Middle frontal gyrus (tissue), 1 donor: ENCODE results near the gene TRIM38.
A peak's percentile ranks its signal among the peaks of the same experiment; 100 is the strongest.
"Not testable (repeated sequence)": the region's sequence is repeated elsewhere in the genome, so short reads cannot be mapped to it uniquely, and the experiment has no call there.

Source experiments
- DNase-seq: peaks from one replicate; pipeline ENCODE4 v3.0.0-alpha.2; 2015; ENCODE audit warnings: low spot score; ENCODE audit errors: extremely low spot score

The TRIM38 gene

DNA sequence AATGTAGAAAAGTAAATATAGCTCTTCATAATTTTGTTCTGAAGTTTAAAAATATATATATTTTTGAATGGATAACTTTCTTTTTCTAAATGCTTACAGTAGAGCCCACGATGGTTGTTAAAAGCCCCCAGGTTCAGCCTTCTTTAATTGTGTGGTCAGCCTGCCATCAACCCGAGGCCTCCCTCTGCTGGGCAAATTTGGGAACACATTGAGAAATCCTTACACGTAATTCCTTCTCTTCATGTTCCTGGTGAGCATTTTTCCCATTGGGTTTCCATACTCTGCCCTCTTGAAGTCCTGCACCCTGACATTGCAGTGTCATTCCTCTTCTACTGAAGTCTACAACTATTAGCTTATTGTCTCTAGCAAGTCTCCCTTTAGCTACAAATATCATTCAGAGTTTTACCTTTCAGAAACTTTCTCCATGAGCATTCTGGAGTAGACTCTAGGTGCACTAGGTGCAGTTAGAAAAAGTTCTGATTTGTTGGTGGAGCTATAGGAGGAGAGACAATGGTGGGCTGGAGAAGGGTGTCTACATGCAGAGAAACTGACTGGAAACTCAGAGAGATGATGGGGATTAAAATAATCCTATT lies 40.6 kb downstream of the TRIM38 start:
- no peak for DNase-seq

DNA sequence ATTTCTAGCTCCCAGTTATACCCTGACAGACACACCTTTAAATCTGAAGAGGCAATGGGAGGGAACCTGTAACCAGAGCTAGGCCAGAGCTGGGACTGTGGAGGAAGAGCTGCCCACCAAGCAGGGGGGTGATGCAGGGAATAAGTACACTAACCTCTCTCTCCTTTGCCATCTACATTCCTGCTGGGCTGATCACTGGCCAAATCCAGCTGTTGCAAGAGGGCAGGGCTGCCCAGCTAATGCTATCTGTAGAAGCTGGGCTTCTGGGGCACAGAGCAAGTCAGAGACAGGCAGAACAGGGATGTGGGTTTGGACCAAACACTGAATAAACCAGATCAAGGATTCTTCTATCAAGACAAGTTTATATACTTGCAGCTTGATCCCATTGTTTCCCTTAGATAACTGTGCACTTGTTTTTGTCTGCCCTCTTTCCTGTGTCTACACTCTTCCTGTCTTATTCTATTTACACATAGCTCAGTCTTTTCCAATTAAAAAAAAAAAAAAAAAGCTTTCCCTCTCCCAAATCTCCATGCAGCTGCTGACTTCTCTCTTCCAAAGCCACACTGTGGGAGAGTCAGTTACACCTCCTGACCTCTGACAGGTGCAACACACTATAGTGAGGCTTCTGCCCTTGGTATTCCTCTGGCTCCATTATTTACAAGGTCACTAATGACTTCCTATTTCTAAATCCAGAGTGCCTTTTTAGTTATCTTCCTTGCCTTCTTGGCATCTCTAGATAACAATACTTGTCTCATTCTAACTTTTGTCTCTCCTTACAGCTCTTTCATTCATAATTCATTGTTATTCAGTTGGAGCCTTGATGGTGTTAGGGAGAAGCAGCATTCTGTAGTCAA lies 43.7 kb downstream of the TRIM38 start:
- no peak for DNase-seq

DNA sequence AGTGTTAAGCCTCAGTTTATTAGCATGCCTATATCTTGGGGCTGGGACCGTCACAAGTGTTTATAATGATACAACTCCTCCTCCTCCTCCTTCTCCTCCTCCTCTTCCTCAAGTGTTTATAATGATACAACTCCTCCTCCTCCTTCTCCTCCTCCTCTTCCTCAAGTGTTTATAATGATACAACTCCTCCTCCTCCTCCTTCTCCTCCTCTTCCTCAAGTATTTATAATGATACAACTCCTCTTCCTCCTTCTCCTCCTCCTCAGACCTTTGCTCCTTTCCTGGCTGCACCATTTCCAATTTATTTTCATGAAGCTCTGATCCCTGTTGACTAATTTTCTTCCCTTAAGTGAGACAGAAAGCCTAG lies 44.3 kb downstream of the TRIM38 start:
- not testable (repeated sequence) for DNase-seq

DNA sequence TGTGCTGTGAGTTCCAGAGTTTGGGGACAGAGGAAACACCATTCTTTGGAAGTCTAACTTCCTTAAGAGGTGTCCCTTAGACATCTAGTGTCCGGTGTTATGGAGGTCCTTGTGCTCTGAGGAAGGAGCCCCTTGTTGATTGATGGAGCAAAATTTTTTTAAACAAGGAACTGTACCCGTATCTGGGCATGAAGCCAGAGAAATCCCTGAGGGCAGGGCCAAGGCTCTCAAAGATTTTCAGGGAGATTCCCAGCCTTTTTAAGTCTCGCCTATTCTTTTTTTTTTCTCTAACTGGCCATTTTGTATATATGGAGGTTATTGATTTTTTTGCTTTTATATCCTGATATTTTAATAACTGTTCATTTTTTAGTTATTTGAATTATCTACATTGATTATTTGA lies 45.9 kb downstream of the TRIM38 start:
- DNase-seq: no peak

DNA sequence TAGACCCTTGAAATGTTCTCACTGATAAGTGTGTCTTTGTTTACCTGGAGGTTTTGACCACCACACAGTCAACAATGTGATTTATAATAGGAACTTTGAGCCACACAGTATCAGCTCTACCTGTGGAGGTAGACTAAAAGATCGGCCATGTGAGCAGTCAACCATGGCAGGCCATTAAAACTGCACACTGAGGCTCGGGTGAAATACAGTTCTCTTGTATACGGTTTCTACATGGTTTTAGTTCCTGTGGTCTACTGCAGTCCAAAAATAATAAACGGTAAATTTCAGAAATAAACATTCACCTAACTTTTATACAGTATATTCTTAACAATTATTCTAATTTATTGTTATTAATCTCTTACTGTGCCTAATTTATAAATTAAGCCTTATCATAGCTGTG lies 47.2 kb downstream of the TRIM38 start:
- no peak for DNase-seq

DNA sequence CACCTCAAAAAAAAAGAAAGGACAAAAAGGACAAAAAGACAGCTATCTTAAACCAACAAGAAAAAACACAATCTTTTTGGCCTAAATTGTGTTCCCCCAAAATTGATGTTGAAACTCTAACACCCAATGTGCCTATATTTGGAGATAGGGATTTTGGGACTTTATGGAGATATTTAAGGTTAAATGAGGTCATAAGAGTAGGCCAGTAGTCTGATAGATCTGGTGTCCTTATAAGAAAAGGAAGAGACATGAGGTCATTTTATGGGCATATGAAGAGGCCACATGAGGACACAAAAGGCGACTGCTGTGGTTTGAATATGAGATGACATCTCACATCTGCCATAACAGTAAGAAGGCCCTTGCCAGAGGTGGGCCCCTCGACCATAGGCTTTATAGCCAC lies 49.5 kb downstream of the TRIM38 start:
- DNase-seq: no peak

DNA sequence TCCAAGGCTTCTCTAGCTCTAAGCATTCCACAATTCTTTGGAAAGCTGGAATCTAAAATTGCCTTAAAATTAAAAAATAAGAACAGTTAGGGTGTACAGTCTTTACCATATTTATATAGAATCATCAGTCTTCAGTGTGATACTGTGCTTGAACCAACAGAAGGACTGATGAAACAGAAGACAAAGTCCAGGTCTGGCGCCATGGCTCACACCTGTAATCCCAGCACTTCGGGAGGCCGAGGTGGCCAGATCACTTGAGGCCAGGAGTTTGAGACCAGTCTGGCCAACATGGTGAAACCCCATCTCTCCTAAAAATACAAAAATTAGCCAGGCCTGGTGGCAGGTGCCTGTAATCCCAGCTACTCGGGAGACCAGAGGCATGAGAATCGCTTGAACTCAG lies 51.8 kb downstream of the TRIM38 start:
- DNase-seq: not testable (repeated sequence)

DNA sequence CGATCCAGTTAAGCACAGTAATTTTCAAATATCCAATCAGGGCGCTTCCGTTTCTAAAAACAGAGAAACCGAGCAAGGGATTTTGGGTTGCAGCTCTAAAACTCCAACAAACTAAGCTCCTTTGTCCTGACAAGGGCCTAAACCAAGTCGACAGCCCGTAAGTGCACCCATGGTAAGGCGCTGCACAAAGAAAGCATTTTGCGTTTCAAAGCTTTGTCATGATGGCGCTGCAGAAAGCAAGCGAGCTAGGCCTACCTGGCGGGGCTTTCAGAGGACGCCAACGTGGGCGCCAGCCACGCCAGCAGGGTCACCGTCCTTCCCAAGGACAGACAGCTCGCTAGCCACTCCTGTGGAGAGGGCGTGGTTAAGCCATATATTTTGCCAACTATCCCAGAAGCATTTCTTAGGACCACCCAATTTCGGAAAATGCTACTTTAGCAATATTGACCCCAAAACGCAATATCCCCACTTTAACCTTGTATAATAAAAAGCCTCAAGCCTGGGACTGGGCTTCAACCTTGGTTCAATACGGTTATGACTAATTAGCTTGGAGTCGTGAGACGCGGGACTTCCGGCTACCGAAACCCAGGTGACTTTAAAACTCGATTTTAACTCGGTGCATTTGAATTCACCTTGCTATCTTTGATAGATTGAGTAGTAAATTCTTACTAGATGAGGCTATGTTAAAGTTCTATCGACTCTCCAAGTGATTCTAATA lies 53.8 kb downstream of the TRIM38 start:
- no peak for DNase-seq

DNA sequence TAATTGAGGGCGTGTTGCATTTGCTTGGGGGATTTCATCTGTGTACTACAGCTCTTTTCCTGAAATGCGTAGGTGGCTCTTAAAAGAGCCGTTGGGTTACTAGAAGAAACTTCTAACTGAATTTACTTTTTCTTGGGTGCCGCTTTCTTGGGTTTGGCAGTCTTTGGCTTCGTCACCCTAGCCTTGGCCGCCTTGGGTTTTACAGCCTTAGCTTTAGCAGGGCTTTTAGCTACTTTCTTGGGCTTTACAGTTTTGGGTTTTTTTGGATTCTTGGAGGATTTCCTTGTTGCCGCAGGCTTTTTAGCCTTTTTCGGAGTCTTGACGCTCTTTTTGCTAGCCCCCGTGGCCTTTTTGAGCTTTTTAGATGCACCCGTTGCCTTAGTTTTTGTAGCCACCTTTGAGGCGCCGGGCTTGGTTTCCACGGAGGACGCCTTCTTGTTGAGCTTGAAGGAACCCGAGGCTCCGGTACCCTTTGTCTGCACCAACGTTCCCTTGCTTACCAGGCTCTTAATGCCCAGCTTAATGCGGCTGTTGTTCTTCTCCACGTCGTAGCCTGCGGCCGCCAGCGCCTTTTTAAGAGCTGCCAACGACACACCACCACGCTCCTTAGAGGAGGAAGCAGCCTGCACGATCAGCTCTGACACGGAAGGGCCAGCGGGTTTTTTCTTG lies 54.5 kb downstream of the TRIM38 start:
- DNase-seq: no peak

DNA sequence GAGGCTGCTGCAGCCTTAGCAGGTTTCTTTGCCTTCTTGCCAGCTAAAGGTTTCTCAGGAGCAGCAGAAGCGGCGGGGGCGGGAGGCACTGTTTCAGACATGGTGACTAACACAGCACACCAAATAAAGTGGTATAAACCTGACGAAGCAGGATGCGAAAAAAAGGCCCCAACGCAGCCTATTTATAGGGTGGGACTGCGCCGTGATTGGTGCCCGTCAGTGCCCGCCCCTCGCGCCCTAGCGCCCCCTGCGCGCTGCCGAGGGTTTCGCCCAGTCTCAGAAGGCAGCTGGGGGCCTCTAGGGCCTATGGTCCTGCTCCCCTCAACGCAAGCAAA lies 55.0 kb downstream of the TRIM38 start:
- DNase-seq: no peak

DNA sequence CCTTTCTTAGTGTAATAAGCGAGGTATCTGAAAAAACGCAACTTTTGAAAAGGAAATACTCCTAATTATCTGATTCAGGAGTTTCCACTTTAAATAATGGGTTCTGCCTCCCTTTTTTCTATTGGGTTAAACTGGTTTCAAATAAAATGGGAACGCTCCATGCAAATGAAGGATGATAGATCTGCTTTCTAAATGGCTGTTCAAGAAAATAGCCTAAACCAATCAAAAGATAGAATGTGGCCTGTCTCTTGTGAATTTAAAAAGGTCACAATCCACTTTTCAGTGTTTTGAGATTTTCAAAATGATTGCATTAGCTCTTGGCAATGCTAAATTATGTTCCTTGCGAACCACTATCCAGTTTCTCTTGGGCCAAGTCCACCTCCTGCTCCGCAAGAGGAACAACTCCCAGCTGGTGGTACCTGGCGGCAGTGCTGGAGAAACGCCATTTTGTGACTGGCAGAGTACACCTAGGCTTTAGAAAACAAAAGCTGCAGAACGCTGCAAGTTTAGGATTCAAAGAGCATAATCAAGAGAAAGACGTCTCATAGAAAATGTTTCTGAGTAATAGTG lies 56.7 kb downstream of the TRIM38 start:
- DNase-seq: no peak

DNA sequence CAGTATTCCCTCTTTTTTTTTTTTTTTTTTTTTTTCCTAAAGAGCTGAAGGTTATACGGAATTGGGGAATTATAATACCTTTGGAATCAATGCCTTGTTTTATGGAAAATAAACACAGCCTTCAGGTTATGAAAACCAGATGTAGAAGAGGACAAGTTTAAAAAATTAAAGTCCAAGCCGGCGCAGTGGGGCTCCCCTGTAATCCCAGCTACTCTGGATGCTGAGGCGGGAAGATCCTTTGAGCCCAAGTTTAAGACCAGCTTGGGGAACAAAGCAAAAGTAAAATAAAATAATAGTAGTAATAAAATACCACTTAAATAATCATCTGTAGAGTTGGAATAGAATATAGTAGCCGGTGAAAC lies 57.3 kb downstream of the TRIM38 start:
- no peak for DNase-seq

DNA sequence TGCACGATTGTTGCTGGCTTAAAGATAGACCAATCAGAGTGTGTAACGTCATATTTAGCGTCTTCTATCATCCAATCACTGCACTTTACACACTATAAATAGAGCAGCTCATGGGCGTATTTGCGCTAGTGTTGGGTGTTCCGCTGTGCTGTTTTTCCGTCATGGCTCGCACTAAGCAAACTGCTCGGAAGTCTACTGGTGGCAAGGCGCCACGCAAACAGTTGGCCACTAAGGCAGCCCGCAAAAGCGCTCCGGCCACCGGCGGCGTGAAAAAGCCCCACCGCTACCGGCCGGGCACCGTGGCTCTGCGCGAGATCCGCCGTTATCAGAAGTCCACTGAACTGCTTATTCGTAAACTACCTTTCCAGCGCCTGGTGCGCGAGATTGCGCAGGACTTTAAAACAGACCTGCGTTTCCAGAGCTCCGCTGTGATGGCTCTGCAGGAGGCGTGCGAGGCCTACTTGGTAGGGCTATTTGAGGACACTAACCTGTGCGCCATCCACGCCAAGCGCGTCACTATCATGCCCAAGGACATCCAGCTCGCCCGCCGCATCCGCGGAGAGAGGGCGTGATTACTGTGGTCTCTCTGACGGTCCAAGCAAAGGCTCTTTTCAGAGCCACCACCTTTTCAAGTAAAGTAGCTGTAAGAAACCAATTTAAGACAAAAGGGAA lies 57.9 kb downstream of the TRIM38 start:
- peak; percentile 65 for DNase-seq

DNA sequence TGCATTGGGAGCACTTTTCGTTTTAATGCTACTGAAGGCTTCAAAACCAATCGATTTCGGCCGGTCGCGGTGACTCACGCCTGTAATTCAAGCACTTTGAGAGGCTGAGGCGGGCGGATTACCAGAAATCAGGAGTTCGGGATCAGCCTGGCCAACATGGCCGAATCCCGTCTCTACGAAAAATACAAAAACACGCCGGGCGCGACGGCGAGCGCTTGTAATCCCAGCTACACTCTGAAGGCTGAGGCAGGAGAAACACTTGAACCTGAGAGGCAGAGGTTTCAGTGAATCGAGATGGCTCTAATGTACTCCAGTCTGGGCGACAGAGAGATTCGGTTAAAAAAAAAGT lies 58.4 kb downstream of the TRIM38 start:
- no peak for DNase-seq

DNA sequence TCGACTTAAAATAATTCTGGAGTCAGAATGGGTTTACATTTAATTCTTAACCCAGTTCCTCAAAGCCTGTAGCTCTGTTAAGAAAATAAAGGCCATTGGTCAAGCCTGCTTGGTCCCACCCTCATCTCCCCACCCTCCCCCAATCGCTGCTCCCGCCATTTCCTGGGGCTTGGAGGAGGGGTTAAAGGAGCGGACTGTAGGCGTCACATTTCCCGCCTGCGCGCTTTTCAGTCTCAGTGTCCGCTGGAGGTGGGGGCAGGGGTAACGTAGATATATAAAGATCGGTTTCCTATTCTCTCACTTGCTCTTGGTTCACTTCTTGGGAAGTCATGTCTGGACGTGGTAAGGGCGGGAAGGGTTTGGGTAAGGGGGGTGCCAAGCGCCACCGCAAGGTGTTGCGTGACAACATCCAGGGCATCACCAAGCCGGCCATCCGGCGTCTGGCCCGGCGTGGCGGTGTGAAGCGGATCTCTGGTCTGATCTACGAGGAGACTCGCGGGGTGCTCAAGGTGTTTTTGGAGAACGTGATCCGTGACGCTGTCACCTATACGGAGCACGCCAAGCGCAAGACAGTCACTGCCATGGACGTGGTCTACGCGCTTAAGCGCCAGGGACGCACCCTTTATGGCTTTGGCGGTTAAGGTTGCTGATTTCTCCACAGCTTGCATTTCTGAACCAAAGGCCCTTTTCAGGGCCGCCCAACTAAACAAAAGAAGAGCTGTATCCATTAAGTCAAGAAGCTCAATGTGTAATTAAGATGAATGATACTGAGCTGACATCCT lies 58.9 kb downstream of the TRIM38 start:
- DNase-seq: peak; percentile 81

DNA sequence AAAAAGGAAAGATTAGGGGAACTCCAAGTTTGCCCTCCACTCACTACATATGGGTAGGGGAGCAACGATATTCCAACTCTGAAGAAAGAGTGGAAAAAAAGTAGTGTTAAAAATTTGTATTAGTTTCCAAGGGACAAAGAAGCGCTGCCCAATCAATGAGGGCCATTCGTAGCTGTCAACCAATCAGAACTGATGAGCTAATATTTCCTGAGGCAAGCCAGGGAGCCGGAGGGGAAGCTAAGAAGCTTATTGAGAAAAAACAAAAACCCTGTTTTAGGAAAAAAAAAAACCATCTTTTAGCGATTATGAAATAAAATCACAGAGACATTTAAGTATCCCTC lies 59.5 kb downstream of the TRIM38 start:
- peak; percentile 84 for DNase-seq

DNA sequence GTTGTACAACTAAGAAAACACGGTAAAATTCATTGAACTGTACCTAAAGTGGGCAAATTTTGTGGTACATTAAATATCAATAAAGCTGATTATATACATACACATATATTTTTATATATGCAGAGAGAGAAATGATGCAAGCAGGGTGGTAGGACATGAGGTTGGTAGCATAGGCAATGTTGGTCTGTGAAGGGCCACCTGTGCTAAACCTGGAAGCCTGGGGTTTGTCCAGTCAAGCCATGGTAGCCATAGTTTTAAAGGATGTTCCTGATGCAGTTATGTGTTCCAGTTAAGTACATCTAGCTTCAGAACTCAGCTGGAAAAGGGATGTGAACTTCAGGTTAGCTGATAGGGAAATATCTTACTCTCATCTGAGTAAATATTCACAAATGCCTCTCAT lies 60.1 kb downstream of the TRIM38 start:
- DNase-seq: no peak

DNA sequence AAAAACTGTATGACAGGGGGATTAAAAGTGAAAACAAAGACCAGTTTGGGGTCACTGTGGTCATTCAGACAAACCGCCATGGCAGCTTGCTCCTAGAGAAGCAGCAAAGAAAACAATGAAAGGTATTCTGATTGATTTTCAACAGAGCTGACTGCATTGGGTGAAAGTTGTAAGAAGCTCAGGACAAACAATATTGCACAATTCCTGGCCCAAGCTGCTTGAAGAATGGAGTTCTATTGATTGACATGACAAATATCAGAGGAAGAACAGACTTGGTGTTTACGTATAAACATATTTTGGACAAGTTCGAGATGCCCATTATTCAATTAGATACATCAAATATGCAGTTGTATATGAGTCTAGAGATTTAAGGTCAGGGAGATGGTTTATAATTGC lies 62.0 kb downstream of the TRIM38 start:
- DNase-seq: no peak

DNA sequence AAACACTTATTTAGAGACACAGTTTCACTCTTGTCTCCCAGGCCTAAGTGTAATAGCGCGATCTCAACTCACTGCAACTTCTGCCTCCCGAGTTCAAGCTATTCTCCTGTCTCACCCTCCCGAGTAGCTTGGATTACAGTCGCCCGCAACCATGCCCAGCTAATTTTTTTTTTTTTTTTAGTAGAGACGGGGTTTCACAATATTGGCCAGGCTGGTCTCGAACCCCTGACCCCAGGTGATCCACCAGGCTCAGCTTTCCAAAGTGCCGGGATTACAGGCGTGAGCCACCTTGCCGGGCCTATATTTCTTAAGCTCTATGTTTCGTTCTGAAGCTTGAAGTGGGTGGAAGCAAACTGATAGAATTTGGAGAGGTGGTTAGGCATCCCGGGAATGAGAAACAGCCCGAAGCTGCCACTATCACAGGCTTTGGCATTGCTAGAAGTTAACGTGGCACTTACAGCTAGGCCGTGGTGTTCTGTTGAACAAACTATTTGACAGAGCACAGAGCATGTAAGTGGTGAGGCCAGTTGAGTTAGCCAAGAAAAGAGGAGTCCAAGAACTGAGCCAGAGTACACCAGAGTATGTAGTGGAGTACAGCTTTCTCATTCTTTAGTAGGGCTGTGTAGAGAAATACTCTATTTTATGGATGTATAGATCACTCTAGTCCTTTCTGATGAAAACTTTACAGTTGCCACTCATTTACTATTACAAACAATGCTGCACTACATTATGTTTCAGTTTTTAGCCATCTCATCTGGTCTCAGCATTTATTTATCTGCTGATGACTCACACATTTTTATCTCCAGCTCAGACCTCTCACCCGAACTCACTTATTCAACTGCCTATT lies 62.7 kb downstream of the TRIM38 start:
- no peak for DNase-seq
